Activated T-cell treated with anti-CD3 and anti-CD28 coated beads, Interleukin-2, amount 50 U/mL, for 48 hours (primary cell): ENCODE data around the gene DVL3.
"Not testable (repeated sequence)": the region's sequence is repeated elsewhere in the genome, so short reads cannot be mapped to it uniquely, and the experiment has no call there.

ENCODE experiments used
- DNase-seq, 2 experiments: peaks; one replicate each; pipeline ENCODE4 v3.0.0-alpha.2; 2020

The DVL3 gene

GRCh38 chr3:184156522-184156955, 1.4 kb downstream of the DVL3 start:
- DNase-seq = no peak

GRCh38 chr3:184157206-184157605, 2.0 kb downstream of the DVL3 start:
- no peak for DNase-seq

- no peak for DNase-seq
These were observed 3.2 kb downstream of the DVL3 start for GRCh38 chr3:184158404-184158803.

- DNase-seq = no peak
These were observed 5.3 kb downstream of the DVL3 start for GRCh38 chr3:184160456-184160855.

GRCh38 chr3:184162571-184163070, 7.4 kb downstream of the DVL3 start:
- not testable (repeated sequence) for DNase-seq

GRCh38 chr3:184164648-184165330, 9.6 kb downstream of the DVL3 start:
- DNase-seq = no peak

GRCh38 chr3:184165543-184165942, 10.4 kb downstream of the DVL3 start:
- DNase-seq = no peak

- DNase-seq = no peak
These were observed 11.5 kb downstream of the DVL3 start for GRCh38 chr3:184166671-184167070.

- DNase-seq = no peak
These were observed 12.6 kb downstream of the DVL3 start for GRCh38 chr3:184167786-184168185.

GRCh38 chr3:184168363-184169120, 13.4 kb downstream of the DVL3 start:
- DNase-seq = no peak

- no peak for DNase-seq
These were observed 15.0 kb downstream of the DVL3 start for GRCh38 chr3:184169896-184170875.

GRCh38 chr3:184171562-184171961, 16.4 kb downstream of the DVL3 start:
- no peak for DNase-seq

GRCh38 chr3:184172681-184173373, 17.6 kb downstream of the DVL3 start:
- no peak for DNase-seq

- no peak for DNase-seq
These were observed 18.2 kb downstream of the DVL3 start for GRCh38 chr3:184173374-184173722.

- DNase-seq = no peak
These were observed 19.1 kb downstream of the DVL3 start for GRCh38 chr3:184174284-184174645.

GRCh38 chr3:184174646-184175492, 19.7 kb downstream of the DVL3 start, which contains the start of gene AP2M1:
TSS of gene AP2M1 (plus strand) at chr3:184174855. CDS start at chr3:184176994, 2,139 bp downstream.
- peak; percentile 97 to 98 for DNase-seq

- no peak for DNase-seq
These were observed 20.3 kb downstream of the DVL3 start for GRCh38 chr3:184175506-184175905.

GRCh38 chr3:184175981-184176376, 20.8 kb downstream of the DVL3 start:
- DNase-seq = no peak

GRCh38 chr3:184176377-184177330, 21.5 kb downstream of the DVL3 start:
- no peak for DNase-seq

- DNase-seq = no peak
These were observed 22.2 kb downstream of the DVL3 start for GRCh38 chr3:184177331-184177731.
